ENCODE data around the gene DNAJA1. TPM values are rescaled to one million over a fixed set of nuclear protein-coding genes. Genes with fewer than 3 reads are reported as not detected.
"Not testable (repeated sequence)": the region's sequence is repeated elsewhere in the genome, so short reads cannot be mapped to it uniquely, and the experiment has no call there.

Gene DNAJA1
- total RNA-seq, 1 donor = 136 TPM

- DNase-seq (ENCODE audit: low read depth) = peak; percentile 90
- TF ChIP-seq CTCF (IDR thresholded peaks at IDR 0.05; ENCODE audit: insufficient read depth, low read depth, low read length) = peak; percentile 78
- peak overlapping the region; percentile 15 for H3K4me3 ChIP-seq (ENCODE audit: low read depth, low read length)
These were observed 56.2 kb downstream of the DNAJA1 start for GRCh38 chr9:33081128-33081851.

DNA sequence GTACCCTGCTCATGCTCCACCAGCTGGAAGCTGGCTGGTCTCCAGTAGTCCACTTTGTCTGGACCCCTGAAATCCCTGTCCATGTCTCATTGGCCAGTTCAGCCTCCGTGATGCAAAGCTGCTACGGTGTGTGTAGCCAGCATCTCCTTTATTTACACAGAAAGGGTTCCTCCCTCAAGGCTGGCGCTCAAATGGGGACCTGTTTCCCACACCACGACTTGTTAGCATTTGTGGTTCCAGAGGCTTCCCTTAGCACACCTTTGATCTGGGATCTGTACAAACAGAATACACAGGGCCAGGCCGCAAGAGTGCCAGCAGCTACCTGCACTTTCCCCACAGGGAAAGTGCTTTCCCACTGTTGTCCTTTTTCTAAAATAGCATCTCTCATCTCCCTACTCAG, 57.1 kb downstream of the DNAJA1 start:
- H3K4me3 ChIP-seq (ENCODE audit: low read depth, low read length) = no peak overlapping the region
- DNase-seq (ENCODE audit: low read depth) = no peak
- no peak for TF ChIP-seq CTCF (IDR thresholded peaks at IDR 0.05; ENCODE audit: insufficient read depth, low read depth, low read length)

- H3K4me3 ChIP-seq (ENCODE audit: low read depth, low read length) = no peak overlapping the region
- no peak for TF ChIP-seq CTCF (IDR thresholded peaks at IDR 0.05; ENCODE audit: insufficient read depth, low read depth, low read length)
- DNase-seq (ENCODE audit: low read depth) = no peak
These were observed 57.7 kb downstream of the DNAJA1 start for GRCh38 chr9:33082538-33083326.

GRCh38 chr9:33085672-33086071, 60.6 kb downstream of the DNAJA1 start:
- not testable (repeated sequence) for H3K4me3 ChIP-seq (ENCODE audit: low read depth, low read length); DNase-seq (ENCODE audit: low read depth)

Other genes starting within 250 kb of the DNAJA1 start
- not detected in 2 replicates for gene TMEM215, start 241.7 kb upstream of the DNAJA1 start, total RNA-seq
- 34.8 and 43.2 TPM in 2 replicates for gene APTX, start 23.6 kb upstream of the DNAJA1 start, total RNA-seq
- 29.3 and 42.7 TPM in 2 replicates for gene SMU1, start 51.4 kb downstream of the DNAJA1 start, total RNA-seq
- 23.8 and 28.5 TPM in 2 replicates for gene B4GALT1, start 142.1 kb downstream of the DNAJA1 start, total RNA-seq
- gene SPINK4, start 214.9 kb downstream of the DNAJA1 start, total RNA-seq = not detected in 2 replicates
- 9.1 and 21.6 TPM in 2 replicates for gene BAG1, start 239.4 kb downstream of the DNAJA1 start, total RNA-seq
- gene CHMP5, start 239.8 kb downstream of the DNAJA1 start, total RNA-seq = 62.2 and 81.6 TPM in 2 replicates